ENCODE data around the gene KRTAP5-2.
A peak's percentile ranks its signal among the peaks of the same experiment; 100 is the strongest.

Gene KRTAP5-2

GRCh38 chr11:1553808-1554594 is 44.1 kb downstream of the KRTAP5-2 start:
- no peak for DNase-seq

- no peak for DNase-seq
Observed at GRCh38 chr11:1549338-1550330, 48.5 kb downstream of the KRTAP5-2 start.

DNA sequence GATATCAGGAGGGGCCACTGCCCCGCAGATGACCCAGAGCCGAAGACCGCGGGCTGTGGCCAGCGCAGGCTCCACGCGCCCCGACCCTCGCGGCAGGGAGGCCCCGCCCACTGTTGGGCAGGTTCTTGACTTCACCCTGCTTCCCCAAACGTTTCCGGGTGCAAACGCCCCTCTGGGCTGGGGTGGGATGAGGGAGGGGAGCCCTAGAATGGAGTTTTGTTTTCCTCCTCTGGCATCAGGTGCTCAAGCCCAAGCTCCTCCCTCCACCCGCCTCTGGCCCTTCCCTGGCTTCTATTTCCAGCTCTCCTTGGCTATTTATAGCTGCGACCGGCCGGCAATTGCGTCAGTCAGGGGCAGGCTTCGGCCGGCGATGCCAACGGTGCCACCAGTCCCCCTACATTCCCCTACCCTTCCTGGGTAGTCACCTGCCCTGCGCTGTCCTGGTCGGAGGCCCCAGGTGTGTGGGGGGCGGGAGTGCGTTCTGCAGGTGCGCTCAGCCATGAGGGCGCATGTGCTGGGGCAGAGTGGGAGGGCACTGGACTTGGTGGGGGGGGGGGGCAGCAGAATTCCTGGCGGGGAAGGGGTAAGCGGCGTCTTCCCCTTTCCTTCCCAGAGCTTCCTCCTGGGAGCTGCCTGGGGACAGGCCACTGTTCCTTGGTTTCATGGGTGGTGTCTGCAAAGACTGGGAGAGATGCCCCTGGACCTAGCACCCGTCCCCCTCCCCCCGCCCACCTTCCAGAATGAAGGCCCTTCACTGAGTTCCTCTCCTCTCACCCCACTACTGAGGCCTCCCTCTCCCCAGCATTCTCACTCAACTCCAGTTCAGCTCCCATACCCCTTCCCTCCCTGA is 49.6 kb downstream of the KRTAP5-2 start:
- peak; percentile 44 for DNase-seq

DNA sequence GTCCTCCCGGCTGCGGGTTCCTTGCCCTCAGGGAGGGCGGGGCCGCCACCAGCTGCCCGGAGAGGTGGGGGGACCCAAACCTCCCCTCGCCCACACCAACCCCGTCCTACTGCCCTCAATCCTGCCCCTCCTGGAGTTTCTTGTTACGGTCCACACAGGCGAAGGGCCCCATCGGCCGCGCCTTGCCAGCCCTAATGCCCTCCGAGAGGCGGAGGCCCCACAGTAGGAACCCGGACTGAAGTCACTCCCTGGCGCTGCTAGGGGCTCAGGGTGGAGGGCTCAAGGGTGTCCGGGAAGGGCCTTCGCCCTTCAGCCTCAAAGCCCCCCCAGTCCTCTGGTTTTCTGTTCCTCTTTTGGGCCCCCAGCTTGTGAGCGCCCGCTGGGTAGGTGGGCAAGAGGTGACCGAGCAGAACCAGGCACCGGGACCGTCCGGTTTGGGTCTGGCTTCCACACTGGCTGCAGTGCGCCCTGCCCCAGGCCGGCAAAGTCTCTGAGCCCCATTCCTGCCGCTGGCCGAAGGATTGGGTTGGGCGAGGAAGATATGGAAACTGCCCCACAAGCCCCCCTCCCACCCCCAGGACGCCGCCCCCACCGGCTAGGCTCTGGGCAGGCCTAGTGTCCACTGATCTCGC is 50.5 kb downstream of the KRTAP5-2 start:
- DNase-seq = no peak
